Astrocyte of the cerebellum (primary cell): ENCODE data around the gene FHL3.
"Not testable (repeated sequence)": the region's sequence is repeated elsewhere in the genome, so short reads cannot be mapped to it uniquely, and the experiment has no call there.

Source experiments
- DNase-seq: peaks from one replicate; pipeline ENCODE4 v3.0.0-alpha.2; 2011; ENCODE audit warnings: low read depth
- H3K4me3 ChIP-seq: 2 replicates; pipeline ENCODE4 v1.5.1; 2011; ENCODE audit warnings: mild to moderate bottlenecking, low read depth, low read length, moderate library complexity
- in situ Hi-C: cut with HindIII; loops from 2 replicates; pipeline ENCODE4 v1.10.0; 2017; ENCODE audit warnings: low sequenced_read_pairs
- TF ChIP-seq, protein P1 (sequence below): IDR thresholded peaks from 2 replicates; pipeline ENCODE4 v1.5.1; 2012; ENCODE audit warnings: low read length, low read depth, moderate library complexity, mild to moderate bottlenecking; ENCODE audit errors: missing control alignments

The FHL3 gene

DNA sequence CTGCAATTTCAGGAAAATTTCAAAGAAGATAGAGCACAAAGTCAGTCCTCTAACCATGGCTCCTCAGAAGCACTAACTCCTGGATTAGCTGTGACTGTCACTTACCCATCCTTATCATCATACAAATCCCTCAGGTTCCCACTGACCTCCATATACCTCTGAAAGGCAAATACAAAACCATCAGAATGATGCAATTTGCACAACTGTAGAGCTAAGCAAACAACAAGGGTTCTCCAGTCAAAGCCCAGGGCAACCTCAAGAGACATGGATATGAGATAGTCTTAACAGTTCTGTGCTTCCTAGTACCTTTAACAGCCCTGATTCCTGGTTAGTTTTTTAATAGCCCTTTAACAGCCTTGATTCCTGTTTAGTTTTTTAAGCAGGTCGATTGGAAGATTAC lies 17.6 kb downstream of the FHL3 start:
- TF ChIP-seq, protein P1, sequence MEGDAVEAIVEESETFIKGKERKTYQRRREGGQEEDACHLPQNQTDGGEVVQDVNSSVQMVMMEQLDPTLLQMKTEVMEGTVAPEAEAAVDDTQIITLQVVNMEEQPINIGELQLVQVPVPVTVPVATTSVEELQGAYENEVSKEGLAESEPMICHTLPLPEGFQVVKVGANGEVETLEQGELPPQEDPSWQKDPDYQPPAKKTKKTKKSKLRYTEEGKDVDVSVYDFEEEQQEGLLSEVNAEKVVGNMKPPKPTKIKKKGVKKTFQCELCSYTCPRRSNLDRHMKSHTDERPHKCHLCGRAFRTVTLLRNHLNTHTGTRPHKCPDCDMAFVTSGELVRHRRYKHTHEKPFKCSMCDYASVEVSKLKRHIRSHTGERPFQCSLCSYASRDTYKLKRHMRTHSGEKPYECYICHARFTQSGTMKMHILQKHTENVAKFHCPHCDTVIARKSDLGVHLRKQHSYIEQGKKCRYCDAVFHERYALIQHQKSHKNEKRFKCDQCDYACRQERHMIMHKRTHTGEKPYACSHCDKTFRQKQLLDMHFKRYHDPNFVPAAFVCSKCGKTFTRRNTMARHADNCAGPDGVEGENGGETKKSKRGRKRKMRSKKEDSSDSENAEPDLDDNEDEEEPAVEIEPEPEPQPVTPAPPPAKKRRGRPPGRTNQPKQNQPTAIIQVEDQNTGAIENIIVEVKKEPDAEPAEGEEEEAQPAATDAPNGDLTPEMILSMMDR = no peak
- no peak overlapping the region for H3K4me3 ChIP-seq
- DNase-seq = no peak
- in situ Hi-C loops = no loop called here

DNA sequence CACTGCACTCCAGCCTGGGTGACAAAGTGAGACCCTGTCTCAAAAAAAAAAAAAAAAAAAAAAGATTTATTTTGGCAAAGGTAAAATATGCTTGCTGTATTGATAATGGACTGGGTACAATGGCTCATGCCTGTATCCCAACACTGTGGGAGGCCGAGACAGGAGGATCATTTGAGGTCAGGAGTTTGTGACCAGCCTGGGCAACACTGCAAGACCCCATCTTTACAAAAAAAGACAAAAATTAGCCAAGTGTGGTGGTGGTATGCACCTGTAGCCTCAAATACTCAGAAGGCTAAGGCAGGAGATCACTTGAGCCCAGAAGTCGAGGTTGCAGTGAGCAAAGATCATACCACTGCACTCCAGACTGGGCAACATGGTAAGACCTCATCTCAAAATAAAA lies 21.8 kb downstream of the FHL3 start:
- in situ Hi-C loops = no loop called here
- H3K4me3 ChIP-seq = no peak overlapping the region
- TF ChIP-seq, protein P1 = no peak
- DNase-seq = no peak

DNA sequence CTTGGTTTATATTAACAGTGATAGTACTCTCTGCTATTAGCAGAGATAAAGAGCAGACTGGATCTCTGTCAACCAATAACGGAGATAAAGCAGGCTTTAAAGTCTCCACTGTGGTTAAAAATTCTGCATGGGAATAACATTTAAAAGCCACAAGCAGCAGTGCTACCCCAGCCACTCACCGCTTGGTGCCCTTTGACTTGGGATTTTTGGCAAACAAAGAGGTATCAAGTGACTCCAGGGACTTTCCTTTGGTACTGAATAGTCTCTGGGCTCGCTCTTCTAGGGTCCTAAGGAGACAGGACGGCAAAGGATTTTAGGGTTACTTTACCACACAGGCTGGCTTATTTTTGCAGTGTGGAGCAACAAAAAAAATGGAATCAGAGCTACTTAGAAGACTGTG lies 26.8 kb downstream of the FHL3 start:
- DNase-seq = no peak
- no peak overlapping the region for H3K4me3 ChIP-seq
- in situ Hi-C loops = no loop called here
- TF ChIP-seq, protein P1 = no peak

DNA sequence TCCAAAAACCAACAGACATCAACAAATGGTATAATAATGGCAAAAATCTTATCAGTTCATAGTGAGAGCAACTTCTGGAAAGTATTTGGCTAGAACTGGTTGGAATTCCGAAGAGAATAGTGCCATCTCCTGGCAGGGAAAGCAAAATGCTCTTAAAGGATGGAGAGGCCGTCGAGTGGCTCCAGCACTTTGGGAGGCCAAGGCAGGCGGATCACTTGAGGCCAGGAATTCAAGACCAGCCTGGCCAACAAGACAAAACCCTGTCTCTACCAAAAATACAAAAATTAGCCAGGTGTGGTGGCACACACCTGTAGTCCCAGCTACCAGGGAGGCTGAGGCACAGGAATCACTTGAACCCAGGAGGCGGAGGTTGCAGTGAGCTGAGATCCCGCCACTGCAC lies 30.2 kb downstream of the FHL3 start:
- TF ChIP-seq, protein P1 = peak; percentile 59
- H3K4me3 ChIP-seq, in situ Hi-C loops: not testable (repeated sequence)
- DNase-seq = peak; percentile 45

DNA sequence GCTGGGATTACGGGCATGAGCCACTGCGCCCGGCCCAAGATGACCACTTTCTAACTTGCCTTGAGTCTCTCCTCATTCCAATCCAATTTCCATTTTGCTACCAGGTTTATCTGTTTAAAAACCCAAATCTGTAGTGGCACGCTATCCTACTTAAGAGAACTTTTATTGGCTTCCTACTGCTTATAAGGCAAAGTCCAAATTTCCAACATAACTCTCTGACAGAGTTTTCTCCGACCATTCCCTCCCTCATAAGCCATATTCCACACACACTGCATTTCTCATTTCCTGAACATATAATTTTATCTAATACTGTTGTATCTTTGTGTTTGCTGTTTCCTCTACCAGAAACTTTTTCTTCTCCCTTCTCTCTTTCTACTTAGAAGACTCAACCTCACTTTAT lies 30.7 kb downstream of the FHL3 start:
- TF ChIP-seq, protein P1 = no peak
- no peak overlapping the region for H3K4me3 ChIP-seq
- in situ Hi-C loops = no loop called here
- DNase-seq = no peak

DNA sequence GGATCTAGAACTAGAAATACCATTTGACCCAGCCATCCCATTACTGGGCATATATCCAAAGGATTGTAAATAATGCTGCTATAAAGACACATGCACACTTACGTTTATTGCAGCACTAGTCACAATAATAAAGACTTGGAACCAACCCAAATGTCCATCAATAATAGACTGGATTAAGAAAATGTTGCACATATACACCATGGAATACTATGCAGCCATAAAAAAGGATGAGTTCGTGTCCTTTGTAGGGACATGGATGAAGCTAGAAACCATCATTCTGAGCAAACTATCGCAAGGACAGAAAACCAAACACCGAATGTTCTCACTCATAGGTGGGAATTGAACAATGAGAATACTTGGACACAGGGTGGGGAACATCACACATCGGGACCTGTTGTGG lies 31.6 kb downstream of the FHL3 start:
- in situ Hi-C loops, H3K4me3 ChIP-seq, DNase-seq: not testable (repeated sequence)

DNA sequence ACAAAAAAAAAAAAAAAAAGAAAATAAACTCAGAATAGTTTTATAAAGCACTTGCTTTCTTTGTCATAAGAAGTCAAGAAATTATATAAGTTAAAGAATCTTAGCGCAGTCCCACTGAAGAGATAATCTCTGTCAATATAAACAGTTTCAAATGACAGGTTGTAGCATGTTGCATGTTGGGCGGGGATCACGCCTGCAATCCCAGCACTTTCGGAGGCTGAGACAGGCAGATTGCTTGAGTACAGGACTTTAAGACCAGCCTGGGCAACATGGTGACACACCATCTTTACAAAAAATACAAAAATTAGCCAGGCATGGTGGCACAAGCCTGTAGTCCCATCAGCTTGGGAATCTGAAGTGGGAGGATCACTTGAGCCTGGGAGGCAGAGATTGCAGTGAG lies 40.0 kb downstream of the FHL3 start:
- H3K4me3 ChIP-seq = no peak overlapping the region
- no peak for DNase-seq
- TF ChIP-seq, protein P1 = no peak
- in situ Hi-C loops = no loop called here

DNA sequence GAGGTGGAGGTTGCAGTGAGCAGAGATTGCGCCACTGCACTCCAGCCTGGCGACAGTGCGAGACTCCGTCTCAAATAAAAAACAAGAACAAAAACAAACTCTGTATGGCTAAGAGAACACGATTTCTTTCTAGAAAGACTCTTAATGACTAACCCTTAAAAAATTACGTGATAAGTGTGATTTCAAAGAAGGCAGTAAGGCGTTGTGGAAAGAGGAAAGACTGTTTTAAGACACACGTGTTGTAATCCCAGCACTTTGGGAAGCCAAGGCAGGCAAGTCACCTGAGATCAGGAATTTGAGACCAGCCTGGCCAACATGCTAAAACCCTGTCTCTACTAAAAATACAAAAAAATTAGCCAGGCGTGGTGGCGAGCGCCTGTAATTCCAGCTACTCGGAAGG lies 41.2 kb downstream of the FHL3 start:
- H3K4me3 ChIP-seq, in situ Hi-C loops, DNase-seq: not testable (repeated sequence)
